Measurements from ENCODE around the gene TYSND1. TPM values are rescaled to one million over a fixed set of nuclear protein-coding genes. Genes with fewer than 3 reads are reported as not detected.

The TYSND1 gene
- total RNA-seq, 4 donors from 2014 or later, result 16.7 to 32.4 (median 21.9) TPM

DNA sequence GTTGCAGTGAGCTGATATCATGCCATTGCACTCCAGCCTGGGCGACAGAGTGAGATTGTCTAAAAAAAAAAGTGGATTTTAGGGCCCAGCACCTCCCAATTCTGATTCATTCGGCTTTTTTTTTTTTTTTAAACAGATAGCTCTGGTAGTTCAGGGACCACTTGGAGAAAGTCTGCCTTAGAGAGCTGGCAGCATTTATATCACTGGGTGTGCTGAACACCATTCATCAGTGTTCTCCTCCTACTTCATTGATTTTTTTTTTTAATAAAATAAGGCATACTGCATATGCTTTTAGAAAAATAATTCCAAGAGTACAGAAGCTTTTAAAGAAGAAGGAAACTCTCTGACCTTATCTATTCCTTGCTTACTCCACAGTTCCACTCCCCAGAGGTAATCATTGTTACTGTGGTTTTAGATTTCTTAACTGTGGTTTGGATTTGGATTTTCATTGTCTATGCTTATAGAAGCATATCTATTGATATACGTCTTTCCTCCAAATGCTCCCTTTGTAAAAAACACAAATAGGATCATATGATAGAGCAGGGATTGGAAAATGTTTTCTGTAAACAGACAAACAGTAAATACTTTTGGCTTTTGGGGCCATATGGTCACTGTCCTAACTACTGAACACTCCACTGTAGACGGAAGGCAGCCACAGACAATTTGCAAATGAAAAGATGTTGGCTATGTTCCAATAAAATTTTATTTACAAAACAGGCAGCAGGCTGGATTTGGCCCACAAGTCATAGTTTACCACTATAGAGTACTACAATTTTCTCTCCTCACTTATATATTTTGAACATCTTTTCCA is 44.9 kb upstream of the TYSND1 start:
- Histone ChIP-seq H3K9me3 (no peaks in the 10 kb centered on the region), H3K36me3 (peaks cover 0 to 6% (median 0%) of the 10 kb centered on the region in 3 donors), H3K4me1 (peaks cover 3 to 41% (median 24%) of the 10 kb centered on the region in 3 donors), H3K27me3 (no peaks in the 10 kb centered on the region), H3K4me3 (no peak overlapping the region), H3K27ac (peak overlapping the region in 3 of 4 donors; percentile 10 to 73 (median 33))
- TF ChIP-seq POLR2A (IDR thresholded peaks at IDR 0.05), result no peak
- no peak for DNase-seq
- 26 to 52% methylated on average over 4 of the region's 4 CpGs for WGBS, 2 donors
- intact Hi-C loops (cut with DNase I), result no loop called here

DNA sequence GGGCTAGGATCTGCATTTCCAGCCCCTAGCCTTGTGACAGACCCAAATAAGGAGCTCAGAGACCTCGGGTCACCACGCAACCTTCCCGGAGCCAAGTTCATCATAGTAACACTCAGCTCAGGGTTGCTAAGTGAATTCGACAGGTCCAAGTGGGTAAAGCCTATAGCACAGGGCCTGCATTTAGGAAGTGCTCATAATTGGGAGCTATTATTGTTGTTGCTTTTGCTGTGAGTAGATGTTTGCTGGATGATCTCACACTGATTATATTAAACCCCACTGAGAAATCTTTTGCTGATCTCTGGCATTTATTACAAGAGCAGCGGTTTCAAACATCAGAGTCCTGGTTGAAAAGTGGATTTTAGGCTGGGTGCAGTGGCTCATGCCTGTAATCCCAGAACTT is 44.1 kb upstream of the TYSND1 start:
- intact Hi-C loops (cut with DNase I), result no loop called here
- DNase-seq, result no peak
- no peak overlapping the region for H3K4me3 ChIP-seq
- no peaks in the 10 kb centered on the region for H3K27me3 ChIP-seq
- peak overlapping the region in 3 of 4 donors; percentile 10 to 33 (median 18) for H3K27ac ChIP-seq
- WGBS, 2 donors, result 63 to 67% methylated on average over 5 of the region's 5 CpGs
- H3K36me3 ChIP-seq, result no peaks in the 10 kb centered on the region
- H3K9me3 ChIP-seq, result no peaks in the 10 kb centered on the region
- no peak for TF ChIP-seq POLR2A (IDR thresholded peaks at IDR 0.05)
- TF ChIP-seq, protein P1, sequence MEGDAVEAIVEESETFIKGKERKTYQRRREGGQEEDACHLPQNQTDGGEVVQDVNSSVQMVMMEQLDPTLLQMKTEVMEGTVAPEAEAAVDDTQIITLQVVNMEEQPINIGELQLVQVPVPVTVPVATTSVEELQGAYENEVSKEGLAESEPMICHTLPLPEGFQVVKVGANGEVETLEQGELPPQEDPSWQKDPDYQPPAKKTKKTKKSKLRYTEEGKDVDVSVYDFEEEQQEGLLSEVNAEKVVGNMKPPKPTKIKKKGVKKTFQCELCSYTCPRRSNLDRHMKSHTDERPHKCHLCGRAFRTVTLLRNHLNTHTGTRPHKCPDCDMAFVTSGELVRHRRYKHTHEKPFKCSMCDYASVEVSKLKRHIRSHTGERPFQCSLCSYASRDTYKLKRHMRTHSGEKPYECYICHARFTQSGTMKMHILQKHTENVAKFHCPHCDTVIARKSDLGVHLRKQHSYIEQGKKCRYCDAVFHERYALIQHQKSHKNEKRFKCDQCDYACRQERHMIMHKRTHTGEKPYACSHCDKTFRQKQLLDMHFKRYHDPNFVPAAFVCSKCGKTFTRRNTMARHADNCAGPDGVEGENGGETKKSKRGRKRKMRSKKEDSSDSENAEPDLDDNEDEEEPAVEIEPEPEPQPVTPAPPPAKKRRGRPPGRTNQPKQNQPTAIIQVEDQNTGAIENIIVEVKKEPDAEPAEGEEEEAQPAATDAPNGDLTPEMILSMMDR (IDR thresholded peaks at IDR 0.05), result no peak
- H3K4me1 ChIP-seq, result peaks cover 3 to 47% (median 24%) of the 10 kb centered on the region in 3 donors

GRCh38 chr10:70190102-70190501 is 43.6 kb upstream of the TYSND1 start:
- Histone ChIP-seq H3K4me3 (no peak overlapping the region), H3K9me3 (no peaks in the 10 kb centered on the region), H3K27me3 (no peaks in the 10 kb centered on the region), H3K36me3 (no peaks in the 10 kb centered on the region), H3K4me1 (peaks cover 3 to 47% (median 24%) of the 10 kb centered on the region in 3 donors), H3K27ac (peak overlapping the region in 3 of 4 donors; percentile 10 to 33 (median 18))
- no peak for TF ChIP-seq POLR2A (IDR thresholded peaks at IDR 0.05)
- TF ChIP-seq, protein P1 (IDR thresholded peaks at IDR 0.05), result no peak
- no peak for DNase-seq
- 85 to 88% methylated on average over 8 of the region's 8 CpGs for WGBS, 2 donors
- intact Hi-C loops (cut with DNase I), result no loop called here

DNA sequence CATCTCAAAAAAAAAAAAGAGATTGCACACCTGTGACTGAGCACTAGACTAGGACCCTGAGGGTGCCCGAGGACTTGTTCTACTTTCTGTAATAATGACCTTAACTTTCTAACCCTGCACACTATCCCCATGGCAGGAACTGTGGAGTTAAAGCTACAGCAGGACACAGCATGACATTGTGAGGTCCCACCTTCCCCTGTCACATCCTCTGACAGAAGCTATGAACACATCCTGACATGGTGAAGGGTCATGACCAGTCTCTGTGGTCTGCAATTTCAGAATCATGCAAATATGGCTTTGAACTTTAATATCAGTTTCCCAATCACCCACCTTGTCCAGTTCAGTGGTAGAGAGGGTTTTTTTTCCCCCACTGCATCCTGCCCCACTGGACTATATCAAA is 42.3 kb upstream of the TYSND1 start:
- intact Hi-C loops (cut with DNase I), result no loop called here
- H3K27ac ChIP-seq, result no peak overlapping the region
- H3K36me3 ChIP-seq, result no peaks in the 10 kb centered on the region
- 65 to 100% methylated on average over 1 of the region's 1 CpG for WGBS, 2 donors
- no peaks in the 10 kb centered on the region for H3K27me3 ChIP-seq
- H3K4me3 ChIP-seq, result no peak overlapping the region
- no peak for TF ChIP-seq POLR2A (IDR thresholded peaks at IDR 0.05)
- TF ChIP-seq, protein P1 (IDR thresholded peaks at IDR 0.05), result no peak
- DNase-seq, result no peak
- H3K4me1 ChIP-seq, result peaks cover 3 to 47% (median 21%) of the 10 kb centered on the region in 3 donors
- H3K9me3 ChIP-seq, result no peaks in the 10 kb centered on the region

GRCh38 chr10:70186571-70186970 is 40.1 kb upstream of the TYSND1 start:
- WGBS, 2 donors, result 34 to 56% methylated on average over 3 of the region's 3 CpGs
- H3K4me3 ChIP-seq, result no peak overlapping the region
- no peaks in the 10 kb centered on the region for H3K36me3 ChIP-seq
- no peak for DNase-seq
- peaks cover 0 to 27% (median 6%) of the 10 kb centered on the region in 3 donors for H3K4me1 ChIP-seq
- no peak overlapping the region for H3K27ac ChIP-seq
- no peaks in the 10 kb centered on the region for H3K9me3 ChIP-seq
- TF ChIP-seq, protein P1 (IDR thresholded peaks at IDR 0.05), result no peak
- TF ChIP-seq POLR2A (IDR thresholded peaks at IDR 0.05), result no peak
- H3K27me3 ChIP-seq, result no peaks in the 10 kb centered on the region
- intact Hi-C loops (cut with DNase I), result no loop called here

Measured in esophagus squamous epithelium (tissue), 5 donors.